NCI-H524 treated with DMSO at 0.1 percent for 48 hours (cell line): ENCODE data around the gene RGL2.
"Not testable (repeated sequence)": the region's sequence is repeated elsewhere in the genome, so short reads cannot be mapped to it uniquely, and the experiment has no call there.

Experiments used
- DNase-seq: peaks from one replicate; lab custom pipeline; 2025; lab: John Stamatoyannopoulos, UW

Gene RGL2

GRCh38 chr6:33273129-33273923 lies 25.4 kb downstream of the RGL2 start:
- no peak for DNase-seq

GRCh38 chr6:33272275-33273128 lies 26.2 kb downstream of the RGL2 start:
- DNase-seq: no peak

- peak; percentile 86 for DNase-seq
Observed at GRCh38 chr6:33271468-33272274, 27.1 kb downstream of the RGL2 start, which contains the start of the genes RPS18 and VPS52. TSS of gene RPS18 (plus strand) at chr6:33272075. CDS start at chr6:33272120, 45 bp downstream. TSS of gene VPS52 (minus strand) at chr6:33271876. CDS start at chr6:33271675, 201 bp downstream.

- DNase-seq: no peak
Observed at GRCh38 chr6:33271117-33271467, 27.6 kb downstream of the RGL2 start.

GRCh38 chr6:33264015-33264414 lies 34.7 kb downstream of the RGL2 start:
- DNase-seq: no peak

GRCh38 chr6:33262490-33262889 lies 36.3 kb downstream of the RGL2 start:
- DNase-seq: not testable (repeated sequence)

- no peak for DNase-seq
Observed at GRCh38 chr6:33259032-33259431, 39.7 kb downstream of the RGL2 start.

GRCh38 chr6:33254591-33254990 lies 44.2 kb downstream of the RGL2 start:
- no peak for DNase-seq

- DNase-seq: no peak
Observed at GRCh38 chr6:33252759-33253158, 46.0 kb downstream of the RGL2 start.

GRCh38 chr6:33251395-33252012 lies 47.2 kb downstream of the RGL2 start:
- DNase-seq: no peak

GRCh38 chr6:33250731-33251130 lies 48.0 kb downstream of the RGL2 start:
- DNase-seq: no peak

- peak; percentile 12 for DNase-seq
Observed at GRCh38 chr6:33249732-33250630, 48.8 kb downstream of the RGL2 start.

GRCh38 chr6:33248932-33249731 lies 49.6 kb downstream of the RGL2 start:
- peak; percentile 96 for DNase-seq

GRCh38 chr6:33248643-33248931 lies 50.2 kb downstream of the RGL2 start:
- no peak for DNase-seq

- DNase-seq: peak; percentile 49
Observed at GRCh38 chr6:33247977-33248642, 50.6 kb downstream of the RGL2 start.

- DNase-seq: no peak
Observed at GRCh38 chr6:33243476-33243875, 55.3 kb downstream of the RGL2 start.

- DNase-seq: no peak
Observed at GRCh38 chr6:33241968-33242367, 56.8 kb downstream of the RGL2 start.
